B cell (primary cell): ENCODE data around the gene ZNF878. TPM values are rescaled to one million over a fixed set of nuclear protein-coding genes. Genes with fewer than 3 reads are reported as not detected.

Experiments
- ATAC-seq: fragments of 200-7000 bp; cut with Tn5 transposase; one replicate; pipeline ENCODE4 v1.10.0; 2021; ENCODE audit warnings: low read depth, mild to moderate bottlenecking, moderate number of reproducible peaks, moderate library complexity
- CTCF ChIA-PET: fragments of 350-600 bp; sonication (Branson Sonifier 250); formaldehyde crosslinking; loops from one replicate; lab custom pipeline; 2021; ENCODE audit warnings: antibody characterized with exemption, inconsistent platforms; lab: Charles Lee
- POLR2A ChIA-PET: fragments of 350-600 bp; sonication (Branson Sonifier 250); formaldehyde crosslinking; loops from one replicate; lab custom pipeline; 2021; ENCODE audit warnings: antibody characterized with exemption; lab: Charles Lee
- DNase-seq: peaks from one replicate; pipeline ENCODE4 v3.0.0; 2013
- H2AFZ ChIP-seq: 2 replicates; pipeline ENCODE4 v1.6.1; 2012; ENCODE audit warnings: mild to moderate bottlenecking, low read depth, low read length; ENCODE audit not compliant: insufficient read depth, poor library complexity, severe bottlenecking
- H3K27ac ChIP-seq, 2 donors: 1 replicate in 1 of 2; 2 replicates in 1 of 2; pipeline ENCODE4 v1.5.1; 2012 to 2013; ENCODE audit warnings: low read length in 2 of 2, mild to moderate bottlenecking in 2 of 2, moderate library complexity in 1 of 2
- H3K27me3 ChIP-seq, 4 experiments: fragments of 200-600 bp in 1 of 4; sonication (generic) in 1 of 4; replicated peaks in 1 of 4; 1 replicate in 2 of 4; 2 replicates in 2 of 4; pipeline versions ENCODE4 v1.6.1 to v1.7.0; 2013 to 2016; ENCODE audit warnings: low read length in 3 of 4, mild to moderate bottlenecking in 2 of 4, mixed read lengths in 1 of 4, moderate library complexity in 1 of 4; ENCODE audit not compliant: insufficient read depth in 4 of 4, control insufficient read depth in 3 of 4; ENCODE audit errors: control extremely low read depth in 1 of 4
- H3K36me3 ChIP-seq, 2 experiments: replicated peaks in 1 of 2; 1 replicate in 1 of 2; 2 replicates in 1 of 2; pipeline versions ENCODE4 v1.6.1 to v1.7.1; 2013; ENCODE audit warnings: low read length in 1 of 2; ENCODE audit not compliant: insufficient read depth in 2 of 2, control insufficient read depth in 1 of 2; ENCODE audit errors: control extremely low read depth in 1 of 2, extremely low read depth in 1 of 2
- H3K4me1 ChIP-seq, 2 donors: fragments of 200-600 bp in 1 of 2; sonication (generic) in 1 of 2; 1 replicate in 1 of 2; 2 replicates in 1 of 2; pipeline versions ENCODE4 v1.5.1 to v1.6.1; 2013 to 2017; ENCODE audit warnings: low read length in 2 of 2; ENCODE audit not compliant: control insufficient read depth in 2 of 2, insufficient read depth in 2 of 2
- H3K4me2 ChIP-seq: replicated peaks from 2 replicates; pipeline ENCODE3; 2012; ENCODE audit warnings: mild to moderate bottlenecking, low read depth, low read length; ENCODE audit not compliant: poor library complexity, severe bottlenecking
- H3K4me3 ChIP-seq, 5 experiments: fragments of 200-600 bp in 1 of 5; sonication (generic) in 1 of 5; 1 replicate in 3 of 5; 2 replicates in 2 of 5; pipeline versions ENCODE4 v1.5.1 to v1.7.0; 2011 to 2016; ENCODE audit warnings: low read length in 4 of 5, mild to moderate bottlenecking in 4 of 5, low read depth in 2 of 5, control low read depth in 1 of 5, moderate library complexity in 1 of 5; ENCODE audit not compliant: insufficient read depth in 1 of 5; ENCODE audit errors: control extremely low read depth in 1 of 5, extremely low read depth in 1 of 5
- H3K79me2 ChIP-seq: fragments of 200-600 bp; sonication (generic); one replicate; pipeline ENCODE4 v1.6.0; 2016; ENCODE audit warnings: low read length; ENCODE audit not compliant: control insufficient read depth, insufficient read depth
- H3K9ac ChIP-seq: fragments of 200-600 bp; sonication (generic); 2 replicates; pipeline ENCODE4 v1.6.1; 2017; ENCODE audit warnings: mild to moderate bottlenecking, low read length, moderate library complexity
- H3K9me3 ChIP-seq, 3 donors: one replicate each; pipeline versions ENCODE4 v1.6.1 to v1.7.1; 2013; ENCODE audit warnings: low read length in 2 of 3; ENCODE audit not compliant: control insufficient read depth in 2 of 3, insufficient read depth in 1 of 3; ENCODE audit errors: control extremely low read depth in 1 of 3
- H4K20me1 ChIP-seq: 2 replicates; pipeline ENCODE4 v1.6.0; 2012; ENCODE audit warnings: mild to moderate bottlenecking, low read length; ENCODE audit not compliant: insufficient read depth, control insufficient read depth, poor library complexity, severe bottlenecking
- H3K27ac Mint-ChIP-seq: one replicate; pipeline ENCODE4 v1.8.0; 2021; ENCODE audit warnings: mixed read lengths
- H3K27me3 Mint-ChIP-seq: one replicate; pipeline ENCODE4 v1.8.0; 2021; ENCODE audit warnings: mixed read lengths
- H3K4me1 Mint-ChIP-seq: one replicate; pipeline ENCODE4 v1.8.0; 2021; ENCODE audit warnings: mixed read lengths
- H3K4me3 Mint-ChIP-seq: one replicate; pipeline ENCODE4 v1.8.0; 2021; ENCODE audit warnings: mixed read lengths
- H3K9me3 Mint-ChIP-seq: one replicate; pipeline ENCODE4 v1.8.0; 2022; ENCODE audit warnings: mixed read lengths; ENCODE audit not compliant: insufficient read depth
- CTCF ChIP-seq: fragments of 200-600 bp; IDR thresholded peaks from one replicate; pipeline ENCODE4 v1.8.0; 2022; ENCODE audit warnings: antibody characterized with exemption, mild to moderate bottlenecking
- EZH2 ChIP-seq: IDR thresholded peaks from 2 replicates; pipeline ENCODE4 v1.6.1; 2012; ENCODE audit warnings: borderline replicate concordance, low read depth, mild to moderate bottlenecking, moderate library complexity, low read length; ENCODE audit not compliant: insufficient read depth, poor library complexity, severe bottlenecking
- WGBS: methylation state at CpG from one replicate; pipeline ENCODE4 v1.1.5; 2013; ENCODE audit warnings: missing lambda C conversion rate; ENCODE audit not compliant: insufficient coverage; 5-methylcytosine and 5-hydroxymethylcytosine counted together
- intact Hi-C: fragments of 100-400 bp; cut with micrococcal nuclease; formaldehyde crosslinking; loops from one replicate; pipeline ENCODE4 v1.10.0; 2022
- polyA plus RNA-seq: library from polyadenylated mRNA; depleted of rRNA; stranded (reverse); fragments of >200 nt; gene quantifications from 2 replicates; pipeline ENCODE4 v1.2.3, GENCODE V29; 2012
- total RNA-seq, 2 donors: library from RNA; stranded (reverse); fragments of 120-200 nt in 1 of 2; gene quantifications; 1 replicate in 1 of 2; 2 replicates in 1 of 2; pipeline versions ENCODE4 v1.2.3 to v1.2.4, GENCODE V29; 2013 to 2022

ZNF878 gene
- total and polyA plus RNA-seq, 2 donors (not counting 1 experiment from before 2014, with no cell fraction given) = 0.04 TPM; not detected in 1

DNA sequence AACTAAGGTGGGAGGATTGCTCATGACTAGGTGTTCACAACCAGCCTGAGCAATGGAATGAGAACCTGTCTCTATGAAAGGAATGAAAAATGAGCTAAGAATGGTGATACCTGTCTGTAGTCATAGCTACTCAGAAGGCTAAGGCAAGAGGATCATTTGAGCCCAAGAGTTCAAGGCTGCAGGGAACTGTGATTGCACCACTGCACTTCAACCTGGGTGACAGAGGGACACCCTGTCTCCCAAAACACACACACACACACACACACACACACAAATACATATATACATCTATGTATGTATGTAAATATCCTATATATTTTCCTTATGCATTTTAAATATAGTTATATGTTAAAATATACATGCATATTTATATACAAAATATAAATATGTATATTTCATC is 9.9 kb downstream of the ZNF878 start:
- H3K79me2 ChIP-seq = no peaks in the 10 kb centered on the region
- no peaks in the 10 kb centered on the region for H3K36me3 ChIP-seq
- H3K4me3 ChIP-seq = no peak overlapping the region
- intact Hi-C loops = no loop called here
- no peaks in the 10 kb centered on the region for H3K4me1 ChIP-seq
- Mint-ChIP-seq H3K4me1 (no peaks in the 10 kb centered on the region), H3K4me3 (no peak overlapping the region), H3K9me3 (peaks cover 12% of the 10 kb centered on the region), H3K27ac (no peak overlapping the region), H3K27me3 (no peaks in the 10 kb centered on the region)
- no peak overlapping the region for H2AFZ ChIP-seq
- H3K4me2 ChIP-seq = no peak overlapping the region
- H3K27me3 ChIP-seq = no peaks in the 10 kb centered on the region
- TF ChIP-seq EZH2 (no peak), CTCF (no peak)
- ChIA-PET CTCF (no interaction called here), POLR2A (no interaction called here)
- peaks cover 16 to 39% (median 26%) of the 10 kb centered on the region in 3 donors for H3K9me3 ChIP-seq
- ATAC-seq = no peak
- DNase-seq = no peak
- no peaks in the 10 kb centered on the region for H4K20me1 ChIP-seq
- no peak overlapping the region for H3K9ac ChIP-seq
- H3K27ac ChIP-seq = no peak overlapping the region

DNA sequence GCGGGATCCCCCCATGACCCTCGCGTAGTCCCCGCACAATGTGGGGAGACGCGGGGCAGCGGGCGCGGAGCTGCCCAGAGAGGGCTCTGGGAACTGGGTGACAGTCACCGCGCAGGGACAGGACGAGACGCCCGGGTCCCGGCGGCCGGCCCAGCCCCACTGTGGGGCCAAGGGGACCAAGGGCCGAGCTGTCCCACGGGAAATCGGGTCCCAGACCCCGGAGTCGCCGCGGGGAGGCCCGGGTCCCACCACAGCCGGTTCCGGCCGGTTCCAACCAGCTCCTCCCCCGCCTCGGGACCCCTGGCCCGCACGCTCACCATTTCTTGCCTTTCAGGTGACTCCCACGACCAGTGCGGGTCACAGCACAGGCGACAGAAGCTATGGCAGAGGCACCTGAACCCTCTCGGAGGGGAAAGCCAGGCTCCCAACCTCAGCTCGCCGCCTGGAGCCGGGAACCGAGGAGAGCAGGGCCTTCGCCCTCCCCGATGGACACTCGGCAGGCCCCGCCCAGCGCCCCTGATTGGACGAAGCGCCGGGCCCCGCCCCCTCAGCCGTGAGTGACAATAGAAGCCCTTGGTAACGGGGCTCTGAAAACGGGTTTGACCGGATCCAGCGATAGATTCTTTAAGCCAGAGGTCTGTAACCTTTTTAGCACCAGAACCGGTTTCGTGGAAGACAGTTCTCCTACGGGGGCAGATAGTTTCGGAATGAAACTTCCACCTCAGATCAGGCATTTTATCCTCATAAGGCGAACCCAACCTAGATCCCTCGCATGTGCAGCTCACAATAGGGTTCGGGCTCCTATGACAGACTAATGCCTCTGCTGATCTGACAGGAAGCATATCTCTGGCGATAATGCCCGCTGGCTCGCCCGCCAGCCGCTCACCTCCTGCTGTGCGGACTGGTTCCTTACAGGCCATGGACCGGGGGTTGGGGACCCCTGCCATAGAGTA is 17.3 kb downstream of the ZNF878 start, which contains the start of gene ZNF433:
Gene ZNF433, minus strand, starts transcription at position 460 of the 953 bp plus-strand sequence. Its CDS starts 140 bp downstream, at position 320.
- Mint-ChIP-seq H3K4me3 (peak within 1 kb of the TSS; percentile 95), H3K4me1 (peaks cover 19% of the 10 kb centered on the region), H3K27ac (peak within 1 kb of the TSS; percentile 86), H3K27me3 (no peaks in the 10 kb centered on the region), H3K9me3 (no peaks in the 10 kb centered on the region)
- peak within 1 kb of the TSS; percentile 83 for H3K9ac ChIP-seq
- peak within 1 kb of the TSS; percentile 60 to 88 (median 73) for H3K4me3 ChIP-seq
- no peaks in the 10 kb centered on the region for H3K27me3 ChIP-seq
- peak within 1 kb of the TSS; percentile 87 for H2AFZ ChIP-seq
- peak within 1 kb of the TSS; percentile 91 for H3K4me2 ChIP-seq
- ChIA-PET POLR2A (interaction anchor here (0.5 to 1.8 kb wide), 7 partner anchors 17 to 1663 kb away, joined by 3 to 10 read pairs (median 5); partner anchors contain the start of gene ZNF878), CTCF (interaction anchor here (0.7 to 1.9 kb wide), 6 partner anchors 13 to 174 kb away, joined by 3 to 10 read pairs (median 4); partner anchors contain the start of gene ZNF20)
- peak within 1 kb of the TSS in 1 of 2 donors; percentile 59 for H3K27ac ChIP-seq
- WGBS = under 1% methylated on average over 67 of the region's 68 CpGs
- no peaks in the 10 kb centered on the region for H4K20me1 ChIP-seq
- peak; percentile 97 for ATAC-seq
- intact Hi-C loops = loop anchor here (2.0 kb wide), 1 partner anchor 71 kb away; the partner anchor contains the start of gene ZNF763
- peaks cover 3 to 13% of the 10 kb centered on the region in 2 donors for H3K4me1 ChIP-seq
- no peak for TF ChIP-seq EZH2
- TF ChIP-seq CTCF = no peak
- DNase-seq = peak; percentile 78
- H3K9me3 ChIP-seq = no peaks in the 10 kb centered on the region
- no peaks in the 10 kb centered on the region for H3K36me3 ChIP-seq
- H3K79me2 ChIP-seq = no peaks in the 10 kb centered on the region
